A673 (cell line): ENCODE data around the gene SFXN2. TPM values are rescaled to one million over a fixed set of nuclear protein-coding genes. Genes with fewer than 3 reads are reported as not detected.
A peak's percentile ranks its signal among the peaks of the same experiment; 100 is the strongest.

ENCODE experiments used
- BruUV-seq: library from RNA; stranded (reverse); fragments of 400-500 nt; replicated peaks from 2 replicates; lab custom pipeline; 2021; lab: Mats Ljungman, UMichigan
- CTCF ChIA-PET: fragments of 300-600 bp; sonication (Branson Sonifier 250); formaldehyde crosslinking; loops from one replicate; lab custom pipeline; 2022; ENCODE audit warnings: antibody characterized with exemption; lab: Charles Lee
- POLR2A ChIA-PET: fragments of 300-600 bp; sonication (Branson Sonifier 250); formaldehyde crosslinking; loops from one replicate; lab custom pipeline; 2022; ENCODE audit warnings: antibody characterized with exemption; ENCODE audit not compliant: low non-redundant PET; lab: Charles Lee
- DNase-seq: peaks from one replicate; pipeline ENCODE4 v3.0.0-alpha.2; 2015; ENCODE audit warnings: low spot score
- H3K27ac ChIP-seq: fragments of 200-600 bp; sonication (generic); 2 replicates; pipeline ENCODE4 v1.5.1; 2016; ENCODE audit warnings: mixed run types, low read depth, mild to moderate bottlenecking, mixed read lengths, antibody characterized with exemption, low read length; ENCODE audit not compliant: poor library complexity, severe bottlenecking
- H3K27me3 ChIP-seq: fragments of 200-600 bp; sonication (generic); replicated peaks from 2 replicates; pipeline ENCODE4 v1.6.1; 2017; ENCODE audit warnings: mixed run types, low read depth, mild to moderate bottlenecking, mixed read lengths, antibody characterized with exemption, low read length; ENCODE audit not compliant: insufficient read depth, poor library complexity
- H3K36me3 ChIP-seq: fragments of 200-600 bp; sonication (generic); 2 replicates; pipeline ENCODE4 v1.6.1; 2016; ENCODE audit warnings: mixed run types, mild to moderate bottlenecking, mixed read lengths, antibody characterized with exemption, low read length; ENCODE audit not compliant: insufficient read depth, poor library complexity, severe bottlenecking
- H3K4me1 ChIP-seq: fragments of 200-600 bp; sonication (generic); 2 replicates; pipeline ENCODE4 v1.6.1; 2017; ENCODE audit warnings: mixed run types, mild to moderate bottlenecking, mixed read lengths, antibody characterized with exemption, low read length; ENCODE audit not compliant: insufficient read depth, poor library complexity, severe bottlenecking
- H3K4me3 ChIP-seq: fragments of 200-600 bp; sonication (generic); 2 replicates; pipeline ENCODE4 v1.5.1; 2016; ENCODE audit warnings: low read depth, mixed run types, mild to moderate bottlenecking, mixed read lengths, low read length; ENCODE audit not compliant: poor library complexity, severe bottlenecking
- H3K9me3 ChIP-seq: fragments of 200-600 bp; sonication (generic); 2 replicates; pipeline ENCODE4 v1.6.1; 2016; ENCODE audit warnings: mixed run types, low read depth, mild to moderate bottlenecking, mixed read lengths, antibody characterized with exemption, low read length; ENCODE audit not compliant: poor library complexity, severe bottlenecking
- CTCF ChIP-seq: fragments of 300-800, 200-600 bp; sonication (generic); conservative IDR thresholded peaks from 2 replicates; pipeline ENCODE4 v1.5.1; 2017; ENCODE audit warnings: low read depth, mild to moderate bottlenecking, antibody characterized with exemption, low read length, moderate library complexity, mixed read lengths
- EZH2 ChIP-seq: fragments of 200-600 bp; sonication (generic); IDR thresholded peaks from 2 replicates; pipeline ENCODE4 v1.6.1; 2017; ENCODE audit warnings: borderline replicate concordance, low read depth, mild to moderate bottlenecking, mixed read lengths, antibody characterized with exemption, low read length; ENCODE audit not compliant: poor library complexity, severe bottlenecking
- intact Hi-C: fragments of 100-400 bp; cut with micrococcal nuclease; formaldehyde crosslinking; loops from one replicate; pipeline ENCODE4 v1.10.0; 2022; ENCODE audit not compliant: unreplicated experiment
- total RNA-seq: library from RNA; stranded (reverse); gene quantifications from 2 replicates; pipeline ENCODE4 v1.2.3, GENCODE V29; 2021

SFXN2 gene
- total RNA-seq, 1 experiment from 2014 or later, result 19.5 TPM

GRCh38 chr10:102743588-102744373 lies 29.3 kb downstream of the SFXN2 start, which contains the start of gene WBP1L:
Gene WBP1L (plus strand): TSS chr10:102743948. CDS start chr10:102744054, 106 bp downstream.
- intact Hi-C loops, result no loop called here
- no peaks in the 10 kb centered on the region for H3K36me3 ChIP-seq

GRCh38 chr10:102744374-102745051 lies 30.1 kb downstream of the SFXN2 start:
- intact Hi-C loops, result no loop called here

More at GRCh38 chr10:102743588-102744373, 29.3 kb downstream of the SFXN2 start, which contains the start of gene WBP1L:
- no peaks in the 10 kb centered on the region for H3K9me3 ChIP-seq
- peaks cover 6% of the 10 kb centered on the region for H3K4me1 ChIP-seq
- no TSS peak for BruUV-seq
- peak within 1 kb of the TSS; percentile 85 for H3K4me3 ChIP-seq
- TF ChIP-seq CTCF (no peak), EZH2 (no peak)
- ChIA-PET POLR2A (interaction anchor here (0.7 kb wide), 1 partner anchor 658 kb away, joined by 4 read pairs; no protein-coding TSS in a partner anchor), CTCF (interaction anchor here (0.6 to 1.5 kb wide), 5 partner anchors 10 to 574 kb away, joined by 3 to 8 read pairs (median 3); partner anchors contain the start of gene CYP17A1)
- no peaks in the 10 kb centered on the region for H3K27me3 ChIP-seq
- DNase-seq, result peak; percentile 99
- peak within 1 kb of the TSS; percentile 77 for H3K27ac ChIP-seq

More at GRCh38 chr10:102744374-102745051, 30.1 kb downstream of the SFXN2 start:
- H3K27ac ChIP-seq, result peak overlapping the region; percentile 77
- no peak for DNase-seq
- BruUV-seq, result TSS peak; percentile 14
- H3K4me3 ChIP-seq, result peak overlapping the region; percentile 85
- ChIA-PET POLR2A (no interaction called here), CTCF (no interaction called here)
- H3K27me3 ChIP-seq, result no peaks in the 10 kb centered on the region
- peaks cover 6% of the 10 kb centered on the region for H3K4me1 ChIP-seq
- no peak for TF ChIP-seq CTCF
- no peak for TF ChIP-seq EZH2
- H3K9me3 ChIP-seq, result no peaks in the 10 kb centered on the region
- H3K36me3 ChIP-seq, result no peaks in the 10 kb centered on the region
